Endodermal cell (in vitro differentiated cells): Measurements from ENCODE around the gene SLC9A3. TPM values are rescaled to one million over a fixed set of nuclear protein-coding genes. Genes with fewer than 3 reads are reported as not detected.

Experiments used
- DNase-seq: peaks from one replicate; pipeline ENCODE4 v3.0.0-alpha.2; 2017
- H3K27ac ChIP-seq: 2 replicates; pipeline ENCODE4 v1.5.1; 2013; ENCODE audit warnings: mild to moderate bottlenecking, low read depth, low read length, moderate library complexity
- H3K27me3 ChIP-seq: 2 replicates; pipeline ENCODE4 v1.6.1; 2013; ENCODE audit warnings: mild to moderate bottlenecking, low read length, moderate library complexity; ENCODE audit not compliant: insufficient read depth, control insufficient read depth, poor library complexity, severe bottlenecking
- H3K36me3 ChIP-seq: 2 replicates; pipeline ENCODE4 v1.7.0; 2013; ENCODE audit warnings: mild to moderate bottlenecking, low read length, moderate library complexity; ENCODE audit not compliant: control insufficient read depth, insufficient read depth
- H3K4me1 ChIP-seq: one replicate; pipeline ENCODE4 v1.7.0; 2013; ENCODE audit warnings: low read length; ENCODE audit not compliant: control insufficient read depth, insufficient read depth
- H3K4me3 ChIP-seq: 2 replicates; pipeline ENCODE4 v1.5.1; 2013; ENCODE audit warnings: mild to moderate bottlenecking, low read length, moderate library complexity
- H3K9ac ChIP-seq: 2 replicates; pipeline ENCODE4 v1.6.1; 2013; ENCODE audit warnings: mild to moderate bottlenecking, low read length, moderate library complexity; ENCODE audit not compliant: poor library complexity, severe bottlenecking; ENCODE audit errors: extremely low read depth
- H3K9me3 ChIP-seq: 2 replicates; pipeline ENCODE4 v1.6.1; 2013; ENCODE audit warnings: mild to moderate bottlenecking, low read length, moderate library complexity; ENCODE audit not compliant: control insufficient read depth
- H3K27ac Mint-ChIP-seq: 2 replicates; pipeline ENCODE4 v1.8.0; 2020; ENCODE audit warnings: mixed read lengths
- H3K27me3 Mint-ChIP-seq: 2 replicates; pipeline ENCODE4 v1.8.0; 2021; ENCODE audit warnings: mild to moderate bottlenecking, mixed read lengths; ENCODE audit not compliant: insufficient read depth
- H3K36me3 Mint-ChIP-seq: 2 replicates; pipeline ENCODE4 v1.8.0; 2020; ENCODE audit warnings: low read depth, mixed read lengths
- H3K4me1 Mint-ChIP-seq: 2 replicates; pipeline ENCODE4 v1.8.0; 2020; ENCODE audit warnings: mixed read lengths
- H3K4me3 Mint-ChIP-seq: 2 replicates; pipeline ENCODE4 v1.8.0; 2020; ENCODE audit warnings: mild to moderate bottlenecking, moderate library complexity, mixed read lengths
- H3K9me3 Mint-ChIP-seq: 2 replicates; pipeline ENCODE4 v1.8.0; 2020; ENCODE audit warnings: mild to moderate bottlenecking, mixed read lengths
- WGBS, 2 experiments: methylation state at CpG; one replicate each; pipeline versions ENCODE4 v1.1.5 to v1.1.7; 2013; ENCODE audit warnings: missing lambda C conversion rate in 2 of 2, mixed read lengths in 1 of 2; ENCODE audit not compliant: insufficient coverage in 1 of 2, insufficient read length in 1 of 2; 5-methylcytosine and 5-hydroxymethylcytosine counted together
- total RNA-seq, 2 donors: library from RNA; stranded (reverse); fragmentation: NEBNext Ultra II Directional in 1 of 2; extraction: Animal tissue kit (Norgen Biotek cat#: 25700) in 1 of 2; gene quantifications; 2 replicates in 1 of 2; 3 replicates in 1 of 2; pipeline ENCODE4 v1.2.1, GENCODE V29; 2021
- TF ChIP-seq, protein P1 (sequence below): fragments of 200-600 bp; sonication (generic); conservative IDR thresholded peaks from 2 replicates; pipeline ENCODE4 v1.5.0; 2021; ENCODE audit warnings: antibody characterized with exemption, mild to moderate bottlenecking

The SLC9A3 gene
- total RNA-seq, 2 donors from 2014 or later, result 1.3 to 1.5 TPM

DNA sequence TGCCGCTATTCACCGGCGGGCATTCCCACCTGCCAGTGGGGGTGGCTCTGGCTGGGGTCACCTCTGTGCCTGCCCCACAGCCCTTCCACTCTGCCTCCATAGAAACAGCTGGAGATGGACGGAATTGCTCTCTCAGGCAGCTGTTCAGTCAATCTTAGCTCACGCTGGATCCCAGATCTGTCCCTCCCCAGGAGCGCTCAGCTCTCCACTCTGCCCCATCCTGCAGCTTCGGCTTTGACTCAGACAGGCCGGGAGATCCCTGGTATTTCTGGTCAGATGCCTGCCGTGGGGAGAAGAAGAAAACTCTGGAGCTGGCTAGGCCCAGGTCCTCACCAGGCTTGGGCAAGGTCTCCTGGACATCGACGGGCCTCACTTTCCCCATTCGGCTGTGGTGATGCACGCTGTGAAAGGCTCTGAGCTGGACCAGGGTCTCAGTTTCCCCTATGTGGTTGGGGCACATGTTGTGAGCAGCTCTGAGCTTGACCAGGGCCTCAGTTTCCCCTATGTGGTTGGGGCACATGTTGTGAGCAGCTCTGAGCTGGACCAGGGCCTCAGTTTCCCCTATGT is 7.6 kb upstream of the SLC9A3 start:
- H3K27ac ChIP-seq, result no peak overlapping the region
- H3K36me3 Mint-ChIP-seq, result no peaks in the 10 kb centered on the region
- H3K4me1 Mint-ChIP-seq, result peaks cover 10% of the 10 kb centered on the region
- 91 to 94% methylated on average over 11 to 13 of the region's 13 CpGs for WGBS, 2 experiments
- DNase-seq, result no peak
- no peaks in the 10 kb centered on the region for H3K9me3 Mint-ChIP-seq
- H3K27me3 ChIP-seq, result peaks cover 50% of the 10 kb centered on the region
- no peaks in the 10 kb centered on the region for H3K9me3 ChIP-seq
- H3K9ac ChIP-seq, result no peak overlapping the region
- no peak overlapping the region for H3K27ac Mint-ChIP-seq
- H3K4me1 ChIP-seq, result peaks cover 2% of the 10 kb centered on the region
- H3K4me3 ChIP-seq, result no peak overlapping the region
- H3K27me3 Mint-ChIP-seq, result peaks cover 41% of the 10 kb centered on the region
- TF ChIP-seq, protein P1, sequence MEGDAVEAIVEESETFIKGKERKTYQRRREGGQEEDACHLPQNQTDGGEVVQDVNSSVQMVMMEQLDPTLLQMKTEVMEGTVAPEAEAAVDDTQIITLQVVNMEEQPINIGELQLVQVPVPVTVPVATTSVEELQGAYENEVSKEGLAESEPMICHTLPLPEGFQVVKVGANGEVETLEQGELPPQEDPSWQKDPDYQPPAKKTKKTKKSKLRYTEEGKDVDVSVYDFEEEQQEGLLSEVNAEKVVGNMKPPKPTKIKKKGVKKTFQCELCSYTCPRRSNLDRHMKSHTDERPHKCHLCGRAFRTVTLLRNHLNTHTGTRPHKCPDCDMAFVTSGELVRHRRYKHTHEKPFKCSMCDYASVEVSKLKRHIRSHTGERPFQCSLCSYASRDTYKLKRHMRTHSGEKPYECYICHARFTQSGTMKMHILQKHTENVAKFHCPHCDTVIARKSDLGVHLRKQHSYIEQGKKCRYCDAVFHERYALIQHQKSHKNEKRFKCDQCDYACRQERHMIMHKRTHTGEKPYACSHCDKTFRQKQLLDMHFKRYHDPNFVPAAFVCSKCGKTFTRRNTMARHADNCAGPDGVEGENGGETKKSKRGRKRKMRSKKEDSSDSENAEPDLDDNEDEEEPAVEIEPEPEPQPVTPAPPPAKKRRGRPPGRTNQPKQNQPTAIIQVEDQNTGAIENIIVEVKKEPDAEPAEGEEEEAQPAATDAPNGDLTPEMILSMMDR, result no peak
- H3K36me3 ChIP-seq, result no peaks in the 10 kb centered on the region
- H3K4me3 Mint-ChIP-seq, result no peak overlapping the region

DNA sequence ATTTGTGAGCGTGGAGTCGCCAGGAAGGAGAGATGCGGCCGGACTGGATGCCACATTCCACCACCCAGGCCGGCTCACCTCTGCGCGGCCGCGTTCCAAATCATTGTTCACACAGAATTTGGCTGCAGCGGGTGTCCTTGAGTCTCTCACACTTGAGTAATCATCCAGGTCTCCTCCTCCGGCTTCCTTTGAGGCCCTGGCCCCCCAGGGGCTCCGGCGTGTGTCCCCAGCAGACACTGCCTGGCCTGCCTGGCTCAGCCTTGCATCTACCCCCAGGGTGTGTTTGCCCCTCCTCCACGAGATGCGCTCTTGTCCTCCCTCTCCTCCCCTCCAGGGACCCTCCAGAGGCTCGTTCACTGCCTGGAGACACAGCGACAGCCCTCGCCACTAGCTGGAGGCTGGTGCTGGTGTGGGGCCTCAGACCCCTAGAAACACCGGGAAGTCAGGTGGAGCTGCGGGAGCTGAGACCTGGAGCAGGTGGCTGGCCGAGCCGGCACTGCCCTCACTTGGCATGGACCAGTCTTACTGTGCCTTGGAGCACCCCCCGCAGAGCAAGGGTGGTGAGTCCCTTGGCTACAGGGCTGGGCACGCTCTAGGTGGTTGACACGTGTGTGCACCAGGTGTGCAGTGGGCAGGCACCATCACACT is 7.0 kb upstream of the SLC9A3 start:
- peaks cover 47% of the 10 kb centered on the region for H3K27me3 Mint-ChIP-seq
- no peak for DNase-seq
- H3K9ac ChIP-seq, result no peak overlapping the region
- H3K4me3 ChIP-seq, result no peak overlapping the region
- no peak overlapping the region for H3K27ac ChIP-seq
- peaks cover 7% of the 10 kb centered on the region for H3K4me1 Mint-ChIP-seq
- TF ChIP-seq, protein P1, result no peak
- no peak overlapping the region for H3K27ac Mint-ChIP-seq
- WGBS, 2 experiments, result 71 to 85% methylated on average over 18 to 25 of the region's 25 CpGs
- H3K4me3 Mint-ChIP-seq, result no peak overlapping the region
- no peaks in the 10 kb centered on the region for H3K36me3 ChIP-seq
- H3K9me3 Mint-ChIP-seq, result no peaks in the 10 kb centered on the region
- H3K9me3 ChIP-seq, result no peaks in the 10 kb centered on the region
- H3K36me3 Mint-ChIP-seq, result no peaks in the 10 kb centered on the region
- peaks cover 2% of the 10 kb centered on the region for H3K4me1 ChIP-seq
- H3K27me3 ChIP-seq, result peaks cover 56% of the 10 kb centered on the region

DNA sequence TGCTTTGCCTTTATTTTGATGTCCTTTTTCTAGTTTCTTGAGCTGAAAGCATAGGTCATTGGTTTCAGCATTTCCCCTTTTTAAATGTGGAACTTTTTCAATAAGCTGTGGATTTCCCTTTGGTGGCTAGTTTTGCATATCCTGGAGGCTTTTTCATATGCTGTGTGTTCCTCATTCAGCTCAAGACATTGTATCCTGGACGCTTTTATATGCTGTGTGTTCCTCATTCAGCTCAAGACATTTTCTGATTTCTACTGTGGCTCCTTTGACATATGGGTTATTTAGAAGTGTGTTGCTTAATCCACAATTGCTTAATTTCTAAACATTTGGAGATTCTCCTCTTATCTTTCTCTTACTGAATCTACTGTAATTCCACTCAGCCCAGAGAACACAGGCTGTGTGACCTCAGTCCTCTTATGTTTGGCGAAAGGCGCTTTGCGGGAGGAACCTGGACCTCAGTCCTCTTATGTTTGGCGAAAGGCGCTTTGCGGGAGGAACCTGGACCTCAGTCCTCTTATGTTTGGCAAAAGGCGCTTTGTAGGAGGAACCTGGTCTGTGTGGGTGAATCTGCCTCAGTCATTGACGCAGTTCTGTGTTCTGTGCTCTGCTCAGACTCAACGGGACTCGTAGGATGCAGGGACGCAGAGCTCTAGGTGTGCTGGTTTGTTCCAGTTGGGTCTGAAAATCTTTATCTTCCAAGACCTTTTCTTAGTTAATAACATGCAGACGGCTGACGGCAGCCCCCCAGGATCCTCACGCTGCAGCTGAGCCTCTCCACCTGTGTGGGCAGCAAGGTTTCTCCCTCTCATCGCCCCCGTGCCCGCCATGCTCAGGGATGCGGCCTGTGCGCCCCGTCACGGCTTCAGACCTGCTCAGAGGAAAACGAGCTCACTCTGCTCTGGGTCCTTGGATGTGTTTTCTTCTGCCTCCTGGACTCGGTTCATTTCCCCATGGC is 6.0 kb upstream of the SLC9A3 start:
- 85 to 92% methylated on average over 21 to 24 of the region's 24 CpGs for WGBS, 2 experiments
- H3K27me3 ChIP-seq, result peaks cover 65% of the 10 kb centered on the region
- H3K9ac ChIP-seq, result no peak overlapping the region
- no peaks in the 10 kb centered on the region for H3K36me3 ChIP-seq
- H3K4me1 ChIP-seq, result peaks cover 2% of the 10 kb centered on the region
- TF ChIP-seq, protein P1, result no peak
- Mint-ChIP-seq H3K27me3 (peaks cover 56% of the 10 kb centered on the region), H3K27ac (no peak overlapping the region), H3K4me1 (peaks cover 4% of the 10 kb centered on the region), H3K36me3 (no peaks in the 10 kb centered on the region), H3K4me3 (no peak overlapping the region), H3K9me3 (no peaks in the 10 kb centered on the region)
- no peaks in the 10 kb centered on the region for H3K9me3 ChIP-seq
- no peak overlapping the region for H3K27ac ChIP-seq
- no peak overlapping the region for H3K4me3 ChIP-seq
- DNase-seq, result no peak
